Dermis lymphatic vessel endothelial cell (primary cell): ENCODE results near the gene OR2AE1. TPM values are rescaled to one million over a fixed set of nuclear protein-coding genes. Genes with fewer than 3 reads are reported as not detected.

Source experiments
- total RNA-seq: library from RNA; depleted of rRNA; stranded (reverse); fragments of >200 nt; gene quantifications from 2 replicates; pipeline ENCODE4 v1.2.1, GENCODE V29; 2014

The OR2AE1 gene, protein sequence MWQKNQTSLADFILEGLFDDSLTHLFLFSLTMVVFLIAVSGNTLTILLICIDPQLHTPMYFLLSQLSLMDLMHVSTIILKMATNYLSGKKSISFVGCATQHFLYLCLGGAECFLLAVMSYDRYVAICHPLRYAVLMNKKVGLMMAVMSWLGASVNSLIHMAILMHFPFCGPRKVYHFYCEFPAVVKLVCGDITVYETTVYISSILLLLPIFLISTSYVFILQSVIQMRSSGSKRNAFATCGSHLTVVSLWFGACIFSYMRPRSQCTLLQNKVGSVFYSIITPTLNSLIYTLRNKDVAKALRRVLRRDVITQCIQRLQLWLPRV
- 0.11 and 0.17 TPM in 2 replicates for total RNA-seq

DNA sequence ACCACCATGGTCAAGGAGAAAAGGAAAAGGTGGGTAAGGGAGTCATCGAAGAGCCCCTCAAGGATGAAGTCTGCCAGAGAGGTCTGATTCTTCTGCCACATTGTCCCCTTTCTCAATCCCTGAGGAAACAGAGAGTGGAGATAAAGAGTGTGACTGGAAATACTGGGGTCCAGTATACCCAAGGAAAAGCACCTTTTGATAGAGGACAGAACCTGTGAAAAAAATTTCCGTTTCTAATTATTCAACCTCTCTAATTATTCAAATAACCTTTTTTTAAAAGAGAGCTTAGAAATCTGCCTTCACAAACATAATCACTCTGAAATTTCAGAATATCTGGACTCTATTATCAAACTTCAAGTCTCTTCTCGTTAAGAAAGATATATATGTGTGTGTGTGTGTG lies at the start of gene OR2AE1:
OR2AE1 (minus strand) TSS at position 101 of the 400 bp plus-strand sequence; CDS start at position 101, 0 bp downstream.

GRCh38 chr7:99918959-99919813 lies 42.4 kb upstream of the OR2AE1 start, which contains the start of gene TRIM4:
TSS of gene TRIM4 (minus strand) at chr7:99919530. CDS start at chr7:99919401, 129 bp downstream.

Other genes starting within 250 kb of the OR2AE1 start
- 0.34 TPM in 1 of 2 replicates, not detected in the other for gene CYP3A5, start 197.0 kb downstream of the OR2AE1 start, total RNA-seq
- gene CYP3A7, start 141.8 kb downstream of the OR2AE1 start, total RNA-seq, result not detected in 2 replicates
- gene CYP3A4, start 92.8 kb downstream of the OR2AE1 start, total RNA-seq, result not detected in 2 replicates
- not detected in 2 replicates for gene CYP3A43, start 49.0 kb downstream of the OR2AE1 start, total RNA-seq
- 17.4 and 23.2 TPM in 2 replicates for gene TRIM4, start 42.5 kb upstream of the OR2AE1 start, total RNA-seq
- 0.87 and 1.0 TPM in 2 replicates for gene GJC3, start 52.6 kb upstream of the OR2AE1 start, total RNA-seq
- gene AZGP1, start 99.0 kb upstream of the OR2AE1 start, total RNA-seq, result not detected in 2 replicates
- gene ZKSCAN1, start 138.6 kb upstream of the OR2AE1 start, total RNA-seq, result 28.8 and 38.8 TPM in 2 replicates
- gene ZSCAN21, start 172.7 kb upstream of the OR2AE1 start, total RNA-seq, result 8.0 and 8.2 TPM in 2 replicates
- 26.3 and 33.3 TPM in 2 replicates for gene ZNF3, start 204.7 kb upstream of the OR2AE1 start, total RNA-seq
- 44.3 and 54.3 TPM in 2 replicates for gene COPS6, start 211.9 kb upstream of the OR2AE1 start, total RNA-seq
- gene MCM7, start 224.4 kb upstream of the OR2AE1 start, total RNA-seq, result 27.5 and 34.8 TPM in 2 replicates
- gene AP4M1, start 224.6 kb upstream of the OR2AE1 start, total RNA-seq, result 14.3 and 15.6 TPM in 2 replicates
- 18.5 and 20.0 TPM in 2 replicates for gene TAF6, start 242.3 kb upstream of the OR2AE1 start, total RNA-seq
- 29.8 and 33.4 TPM in 2 replicates for gene CNPY4, start 242.6 kb upstream of the OR2AE1 start, total RNA-seq
- 1.8 and 2.8 TPM in 2 replicates for gene MBLAC1, start 249.9 kb upstream of the OR2AE1 start, total RNA-seq